Measurements from ENCODE around the gene LCOR. TPM values are rescaled to one million over a fixed set of nuclear protein-coding genes. Genes with fewer than 3 reads are reported as not detected.

The LCOR gene
- total RNA-seq, 1 experiment from 2014 or later: 42.1 TPM

GRCh38 chr10:97005349-97005748 lies 173.3 kb downstream of the LCOR start:
- H2BK5ac ChIP-seq (ENCODE audit: insufficient read length, low read length): no peak overlapping the region
- H3K4me2 ChIP-seq (ENCODE audit: insufficient read depth, insufficient read length, low read length): no peak overlapping the region
- H3K23ac ChIP-seq (ENCODE audit: insufficient read length, low read depth, low read length): no peak overlapping the region
- no peaks in the 10 kb centered on the region for H3K79me2 ChIP-seq (ENCODE audit: insufficient read depth, low read length)
- Mint-ChIP-seq H3K27ac (no peak overlapping the region; a peak in 1 of 7 replicates), H3K4me3 (no peak overlapping the region), H3K9me3 (peaks cover 14 to 15% of the 10 kb centered on the region in 2 experiments), H3K36me3 (ENCODE audit: insufficient read depth in 1 of 3, low read depth in 3 of 3) (peaks cover 2 to 16% (median 12%) of the 10 kb centered on the region in 3 experiments), H3K27me3 (ENCODE audit: low read depth) (no peaks in the 10 kb centered on the region), H3K4me1 (peaks cover 6 to 7% of the 10 kb centered on the region in 2 experiments)
- H2BK12ac ChIP-seq (ENCODE audit: insufficient read length, low read depth, low read length): no peak overlapping the region
- WGBS (ENCODE audit: extremely low coverage, insufficient read length, low lambda C conversion rate): 100% methylated on average over 1 of the region's 5 CpGs
- H3K14ac ChIP-seq (ENCODE audit: insufficient read depth, low read length): no peak overlapping the region
- H2AFZ ChIP-seq (ENCODE audit: low read length): no peak overlapping the region
- H3K9ac ChIP-seq (ENCODE audit: extremely low read depth, insufficient read length, low read length): no peak overlapping the region
- no peak overlapping the region for H3K56ac ChIP-seq (ENCODE audit: insufficient read length, low read depth, low read length)
- no peak overlapping the region for H4K91ac ChIP-seq (ENCODE audit: insufficient read length, low read depth, low read length)
- no peak overlapping the region for H4K8ac ChIP-seq (replicated peaks; ENCODE audit: insufficient read length, low read depth, low read length)
- H2BK120ac ChIP-seq (ENCODE audit: low read depth, low read length, poor library complexity, severe bottlenecking): no peak overlapping the region
- no peak for DNase-seq
- no peak overlapping the region for H2AK5ac ChIP-seq (ENCODE audit: insufficient read length, low read length)
- no peaks in the 10 kb centered on the region for H4K20me1 ChIP-seq (ENCODE audit: control insufficient read depth, insufficient read depth, insufficient read length)
- H3K27ac ChIP-seq (ENCODE audit: insufficient read length, low read depth, low read length): no peak overlapping the region
- H2BK20ac ChIP-seq (ENCODE audit: low read depth, low read length, poor library complexity, severe bottlenecking): no peak overlapping the region
- no peaks in the 10 kb centered on the region for H3K4me1 ChIP-seq (ENCODE audit: insufficient read depth, low read length)
- H4K5ac ChIP-seq (ENCODE audit: insufficient read length, low read depth, low read length): no peak overlapping the region
- H3K23me2 ChIP-seq (ENCODE audit: insufficient read length, low read depth, low read length, poor library complexity, severe bottlenecking): no peaks in the 10 kb centered on the region
- H3K9me3 ChIP-seq (ENCODE audit: control insufficient read depth, low read depth, low read length): no peaks in the 10 kb centered on the region
- H3K18ac ChIP-seq (ENCODE audit: insufficient read length, low read depth, low read length): no peak overlapping the region
- TF ChIP-seq CTCF (conservative IDR thresholded peaks at IDR 0.05): no peak
- H3K27me3 ChIP-seq (ENCODE audit: insufficient read depth, low read length): no peaks in the 10 kb centered on the region
- no peak overlapping the region for H3T11ph ChIP-seq (ENCODE audit: low read length)
- no peaks in the 10 kb centered on the region for H3K79me1 ChIP-seq (ENCODE audit: insufficient read depth, low read depth, low read length, poor library complexity, severe bottlenecking)
- H2BK15ac ChIP-seq (ENCODE audit: low read depth, low read length): no peak overlapping the region
- no peak overlapping the region for H3K4ac ChIP-seq (ENCODE audit: low read depth, low read length)

All from H9 (cell line).